SK-N-SH (cell line): ENCODE data around the gene KLHL40. TPM values are rescaled to one million over a fixed set of nuclear protein-coding genes. Genes with fewer than 3 reads are reported as not detected.

Source experiments
- CTCF ChIA-PET: fragments of 300-600, 350-600 bp; formaldehyde crosslinking; extraction: SDS; loops from one replicate; lab custom pipeline; 2021; lab: Yijun Ruan, JAX
- POLR2A ChIA-PET: fragments of 350-600 bp; sonication (Branson Sonifier 250); formaldehyde crosslinking; extraction: SDS; loops from one replicate; lab custom pipeline; 2020; ENCODE audit warnings: antibody characterized with exemption, inconsistent platforms; lab: Yijun Ruan, JAX
- DNase-seq: peaks from one replicate; pipeline ENCODE4 v3.0.0; 2012
- H2AFZ ChIP-seq: fragments of 200-600 bp; sonication (generic); 2 replicates; pipeline ENCODE4 v1.8.1; 2016; ENCODE audit warnings: antibody characterized with exemption, mild to moderate bottlenecking, low read depth
- H3F3A ChIP-seq: fragments of 200-600 bp; sonication (generic); replicated peaks from 2 replicates; pipeline ENCODE3; 2016; ENCODE audit warnings: antibody characterized with exemption, mild to moderate bottlenecking; ENCODE audit not compliant: insufficient read depth
- H3K27ac ChIP-seq, 2 experiments: fragments of 200-500 bp in 1 of 2; fragments of 200-600 bp in 1 of 2; sonication (Bioruptor generic) in 1 of 2; sonication (generic), shearing (Covaris generic) in 1 of 2; 2 replicates each; pipeline versions ENCODE4 v1.5.1 to v1.6.1; 2014 to 2016; ENCODE audit warnings: low read depth in 2 of 2, inconsistent platforms in 1 of 2, low read length in 1 of 2, mild to moderate bottlenecking in 1 of 2, mixed read lengths in 1 of 2
- H3K27me3 ChIP-seq: fragments of 200-600 bp; sonication (generic), shearing (Covaris generic); 2 replicates; pipeline ENCODE4 v1.6.1; 2016; ENCODE audit warnings: mixed run types; ENCODE audit not compliant: insufficient read depth
- H3K36me3 ChIP-seq, 2 experiments: fragments of 200-500 bp in 1 of 2; fragments of 200-600 bp in 1 of 2; sonication (Bioruptor generic) in 1 of 2; sonication (generic) in 1 of 2; replicated peaks in 1 of 2; 2 replicates each; pipeline versions ENCODE3 to v1.5.1; 2014 to 2016; ENCODE audit warnings: low read length in 1 of 2, mild to moderate bottlenecking in 1 of 2; ENCODE audit not compliant: insufficient read depth in 2 of 2, control insufficient read depth in 1 of 2
- H3K4me1 ChIP-seq, 2 experiments: fragments of 200-500 bp in 1 of 2; fragments of 200-600 bp in 1 of 2; sonication (Bioruptor generic) in 1 of 2; sonication (generic), shearing (Covaris generic) in 1 of 2; 2 replicates each; pipeline versions ENCODE4 v1.5.1 to v1.6.1; 2014 to 2016; ENCODE audit warnings: low read depth in 1 of 2, low read length in 1 of 2, mixed run types in 1 of 2; ENCODE audit not compliant: insufficient read depth in 2 of 2, control insufficient read depth in 1 of 2
- H3K4me2 ChIP-seq: fragments of 200-600 bp; sonication (generic), shearing (Covaris generic); 2 replicates; pipeline ENCODE4 v1.6.1; 2017; ENCODE audit warnings: mixed run types
- H3K4me3 ChIP-seq, 2 experiments: fragments of 200-500 bp in 1 of 2; fragments of 200-600 bp in 1 of 2; sonication (Bioruptor generic) in 1 of 2; sonication (generic), shearing (Covaris generic) in 1 of 2; 2 replicates each; pipeline versions ENCODE4 v1.5.1 to v1.8.1; 2014 to 2016; ENCODE audit warnings: low read depth in 2 of 2, inconsistent platforms in 1 of 2, low read length in 1 of 2, mild to moderate bottlenecking in 1 of 2, mixed read lengths in 1 of 2, moderate library complexity in 1 of 2
- H3K79me2 ChIP-seq: fragments of 200-600 bp; sonication (generic); 2 replicates; pipeline ENCODE4 v1.8.1; 2017; ENCODE audit warnings: mild to moderate bottlenecking; ENCODE audit not compliant: insufficient read depth
- H3K9ac ChIP-seq: fragments of 200-600 bp; sonication (generic); 2 replicates; pipeline ENCODE4 v1.6.1; 2017; ENCODE audit warnings: mixed run types
- H3K9me2 ChIP-seq: fragments of 200-600 bp; sonication (generic); 2 replicates; pipeline ENCODE4 v1.6.1; 2017; ENCODE audit warnings: mixed run types
- H3K9me3 ChIP-seq: fragments of 200-600 bp; sonication (generic); 2 replicates; pipeline ENCODE4 v1.6.1; 2017; ENCODE audit warnings: mixed run types, mild to moderate bottlenecking, moderate library complexity
- H4K20me1 ChIP-seq: fragments of 200-600 bp; sonication (generic); 2 replicates; pipeline ENCODE4 v1.6.1; 2017; ENCODE audit warnings: mild to moderate bottlenecking, mixed run types; ENCODE audit not compliant: insufficient read depth
- ELF1 ChIP-seq: IDR thresholded peaks from 2 replicates; pipeline ENCODE4 v1.4.0; 2012
- EZH2phosphoT487 ChIP-seq: fragments of 200-600 bp; sonication (generic); IDR thresholded peaks from 2 replicates; pipeline ENCODE4 v1.6.1; 2017; ENCODE audit warnings: low read depth, mixed run types, mild to moderate bottlenecking, antibody characterized with exemption, moderate library complexity, borderline replicate concordance
- FOXJ3 ChIP-seq: sonication (generic); formaldehyde crosslinking; IDR thresholded peaks from 2 replicates; pipeline ENCODE4 v1.5.1; 2020; ENCODE audit warnings: mild to moderate bottlenecking, missing genetic modification reagents
- IRF3 ChIP-seq: fragments of 150-350 bp; IDR thresholded peaks from 2 replicates; pipeline ENCODE4 v1.6.1; 2016; ENCODE audit warnings: mild to moderate bottlenecking, low read depth, low read length
- JUND ChIP-seq: IDR thresholded peaks from 2 replicates; pipeline ENCODE4 v1.4.0; 2012
- NRF1 ChIP-seq: IDR thresholded peaks from 2 replicates; pipeline ENCODE4 v1.6.1; 2012; ENCODE audit warnings: low read depth, mild to moderate bottlenecking, low read length
- RCOR1 ChIP-seq: fragments of 150-350 bp; IDR thresholded peaks from 2 replicates; pipeline ENCODE4 v1.6.1; 2017; ENCODE audit warnings: antibody characterized with exemption, low read length
- SIN3A ChIP-seq: IDR thresholded peaks from 2 replicates; pipeline ENCODE4 v1.6.1; 2012; ENCODE audit warnings: low read depth, mild to moderate bottlenecking, low read length, moderate library complexity, borderline replicate concordance
- SMC3 ChIP-seq: IDR thresholded peaks from 2 replicates; pipeline ENCODE4 v1.6.1; 2012; ENCODE audit warnings: low read depth, low read length, improper control_type of control experiment
- TCF12 ChIP-seq: IDR thresholded peaks from 2 replicates; pipeline ENCODE4 v1.4.0; 2012
- TEAD4 ChIP-seq: IDR thresholded peaks from 2 replicates; pipeline ENCODE4 v1.4.0; 2012; ENCODE audit warnings: mild to moderate bottlenecking, borderline replicate concordance; ENCODE audit not compliant: insufficient read depth
- WGBS: methylation state at CpG from one replicate; pipeline ENCODE4 v1.1.6; 2017; ENCODE audit warnings: low lambda C conversion rate; 5-methylcytosine and 5-hydroxymethylcytosine counted together
- polyA plus RNA-seq, 3 experiments: library from polyadenylated mRNA; depleted of rRNA; stranded (reverse); fragments of >200 nt; gene quantifications; 2 replicates each; pipeline ENCODE4 v1.2.3, GENCODE V29; 2012
- TF ChIP-seq, protein P1 (sequence below): IDR thresholded peaks from 2 replicates; pipeline ENCODE4 v1.4.0; 2012; ENCODE audit warnings: low read depth, borderline replicate concordance
- TF ChIP-seq, protein P2 (sequence below): fragments of 200-600 bp; sonication (generic); IDR thresholded peaks from 2 replicates; pipeline ENCODE4 v1.6.1; 2017; ENCODE audit warnings: antibody characterized with exemption, mild to moderate bottlenecking, moderate library complexity

The KLHL40 gene
- polyA plus RNA-seq, 1 of the 3 experiments (the other 2 are of a cell fraction): not detected

- H3F3A ChIP-seq: no peaks in the 10 kb centered on the region
- no peak overlapping the region for H3K4me3 ChIP-seq
- no peak overlapping the region for H3K27ac ChIP-seq
- no peak overlapping the region for H3K9ac ChIP-seq
- H3K9me3 ChIP-seq: no peaks in the 10 kb centered on the region
- no peak overlapping the region for H3K4me2 ChIP-seq
- POLR2A ChIA-PET: no interaction called here
- H3K27me3 ChIP-seq: no peaks in the 10 kb centered on the region
- H3K36me3 ChIP-seq: peaks cover 0 to 27% of the 10 kb centered on the region in 2 experiments
- DNase-seq: no peak
- TF ChIP-seq JUND (no peak), SMC3 (no peak), RCOR1 (no peak), TEAD4 (no peak), TCF12 (no peak), IRF3 (no peak), NRF1 (no peak), ELF1 (no peak), SIN3A (no peak), FOXJ3 (CRISPR knock-in tag) (no peak)
- TF ChIP-seq, protein P1, sequence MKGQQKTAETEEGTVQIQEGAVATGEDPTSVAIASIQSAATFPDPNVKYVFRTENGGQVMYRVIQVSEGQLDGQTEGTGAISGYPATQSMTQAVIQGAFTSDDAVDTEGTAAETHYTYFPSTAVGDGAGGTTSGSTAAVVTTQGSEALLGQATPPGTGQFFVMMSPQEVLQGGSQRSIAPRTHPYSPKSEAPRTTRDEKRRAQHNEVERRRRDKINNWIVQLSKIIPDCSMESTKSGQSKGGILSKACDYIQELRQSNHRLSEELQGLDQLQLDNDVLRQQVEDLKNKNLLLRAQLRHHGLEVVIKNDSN: no peak
- H4K20me1 ChIP-seq: peaks cover 8% of the 10 kb centered on the region; the same call in 1 of the 2 replicates
- no peaks in the 10 kb centered on the region for H3K9me2 ChIP-seq
- no peaks in the 10 kb centered on the region; a peak in 1 of 4 replicates for H3K4me1 ChIP-seq
- CTCF ChIA-PET: interaction anchor here (1.0 to 1.7 kb wide), 2 partner anchors 50 to 83 kb away, joined by 3 to 6 read pairs; no protein-coding TSS in a partner anchor
- 100% methylated on average over 3 of the region's 5 CpGs for WGBS
- no peak overlapping the region for H2AFZ ChIP-seq
- H3K79me2 ChIP-seq: peaks cover 5% of the 10 kb centered on the region; the same call in 1 of the 2 replicates
Observed at GRCh38 chr3:42661593-42662022, 23.7 kb upstream of the KLHL40 start.

DNA sequence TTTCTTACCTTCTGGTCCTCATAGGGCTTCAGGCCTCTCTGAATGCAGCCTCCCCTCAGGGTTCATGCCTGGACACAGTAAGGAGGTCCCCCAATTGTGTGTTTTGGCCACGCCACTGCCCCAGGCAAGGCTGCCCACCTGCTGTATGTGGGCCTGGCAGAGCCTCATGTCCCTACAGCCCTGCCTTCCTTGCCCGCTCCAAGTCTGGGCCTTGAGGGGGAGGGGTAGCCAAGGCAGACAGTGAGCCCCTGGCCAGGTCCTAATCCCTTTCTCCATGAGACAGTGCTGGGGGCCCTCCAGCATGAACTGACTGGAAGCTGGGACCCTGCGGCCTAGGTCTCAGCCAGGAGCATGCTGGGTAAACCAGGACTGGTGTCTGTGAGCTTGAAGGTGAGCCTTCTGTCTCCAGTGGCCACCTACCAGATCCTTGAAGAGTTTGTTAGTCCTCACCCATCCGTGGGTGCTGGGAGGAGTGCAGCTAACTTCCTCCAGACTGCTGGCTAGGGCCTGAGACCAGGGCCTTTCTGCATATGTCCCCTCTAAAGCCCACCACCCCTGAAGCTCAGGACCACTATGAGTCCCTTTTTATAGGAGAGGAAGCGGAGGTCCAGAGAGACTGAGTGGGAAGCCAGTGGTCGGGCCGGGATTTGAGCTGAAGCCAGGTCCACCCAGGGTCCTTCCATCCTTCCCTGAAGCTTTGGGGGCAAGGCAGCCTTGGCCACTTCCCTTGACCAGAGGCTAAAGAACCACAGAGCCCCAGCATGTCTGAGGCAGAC is 23.1 kb upstream of the KLHL40 start:
- ChIA-PET POLR2A (no interaction called here), CTCF (interaction anchor here (1.0 kb wide), 1 partner anchor 49 kb away, joined by 3 read pairs; no protein-coding TSS in a partner anchor)
- Histone ChIP-seq H3K4me1 (peaks cover 0 to 1% of the 10 kb centered on the region in 2 experiments; a peak in 1 of 4 replicates), H3K27me3 (no peaks in the 10 kb centered on the region), H3K4me3 (no peak overlapping the region), H3K4me2 (no peak overlapping the region), H3F3A (no peaks in the 10 kb centered on the region), H3K9ac (no peak overlapping the region), H4K20me1 (peaks cover 3% of the 10 kb centered on the region; the same call in 1 of the 2 replicates), H2AFZ (no peak overlapping the region), H3K27ac (no peak overlapping the region)
- DNase-seq: no peak
- TF ChIP-seq, protein P2, sequence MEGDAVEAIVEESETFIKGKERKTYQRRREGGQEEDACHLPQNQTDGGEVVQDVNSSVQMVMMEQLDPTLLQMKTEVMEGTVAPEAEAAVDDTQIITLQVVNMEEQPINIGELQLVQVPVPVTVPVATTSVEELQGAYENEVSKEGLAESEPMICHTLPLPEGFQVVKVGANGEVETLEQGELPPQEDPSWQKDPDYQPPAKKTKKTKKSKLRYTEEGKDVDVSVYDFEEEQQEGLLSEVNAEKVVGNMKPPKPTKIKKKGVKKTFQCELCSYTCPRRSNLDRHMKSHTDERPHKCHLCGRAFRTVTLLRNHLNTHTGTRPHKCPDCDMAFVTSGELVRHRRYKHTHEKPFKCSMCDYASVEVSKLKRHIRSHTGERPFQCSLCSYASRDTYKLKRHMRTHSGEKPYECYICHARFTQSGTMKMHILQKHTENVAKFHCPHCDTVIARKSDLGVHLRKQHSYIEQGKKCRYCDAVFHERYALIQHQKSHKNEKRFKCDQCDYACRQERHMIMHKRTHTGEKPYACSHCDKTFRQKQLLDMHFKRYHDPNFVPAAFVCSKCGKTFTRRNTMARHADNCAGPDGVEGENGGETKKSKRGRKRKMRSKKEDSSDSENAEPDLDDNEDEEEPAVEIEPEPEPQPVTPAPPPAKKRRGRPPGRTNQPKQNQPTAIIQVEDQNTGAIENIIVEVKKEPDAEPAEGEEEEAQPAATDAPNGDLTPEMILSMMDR: no peak
- TF ChIP-seq EZH2phosphoT487 (no peak), JUND (no peak)
- TF ChIP-seq, all 33 proteins: peak for 0
- no peaks in the 10 kb centered on the region for H3K9me2 ChIP-seq
- H3K79me2 ChIP-seq: peaks cover 2% of the 10 kb centered on the region; the same call in 1 of the 2 replicates
- 89% methylated on average over 3 of the region's 7 CpGs for WGBS
- H3K36me3 ChIP-seq: peaks cover 0 to 27% of the 10 kb centered on the region in 2 experiments
- no peaks in the 10 kb centered on the region for H3K9me3 ChIP-seq
